CD4-positive, alpha-beta T cell treated with Interleukin-15 for 1 hour (primary cell): Measurements from ENCODE around the gene MBP.

ENCODE experiments used
- DNase-seq: peaks from one replicate; pipeline ENCODE4 v3.0.0-alpha.2; 2020

Gene MBP

DNA sequence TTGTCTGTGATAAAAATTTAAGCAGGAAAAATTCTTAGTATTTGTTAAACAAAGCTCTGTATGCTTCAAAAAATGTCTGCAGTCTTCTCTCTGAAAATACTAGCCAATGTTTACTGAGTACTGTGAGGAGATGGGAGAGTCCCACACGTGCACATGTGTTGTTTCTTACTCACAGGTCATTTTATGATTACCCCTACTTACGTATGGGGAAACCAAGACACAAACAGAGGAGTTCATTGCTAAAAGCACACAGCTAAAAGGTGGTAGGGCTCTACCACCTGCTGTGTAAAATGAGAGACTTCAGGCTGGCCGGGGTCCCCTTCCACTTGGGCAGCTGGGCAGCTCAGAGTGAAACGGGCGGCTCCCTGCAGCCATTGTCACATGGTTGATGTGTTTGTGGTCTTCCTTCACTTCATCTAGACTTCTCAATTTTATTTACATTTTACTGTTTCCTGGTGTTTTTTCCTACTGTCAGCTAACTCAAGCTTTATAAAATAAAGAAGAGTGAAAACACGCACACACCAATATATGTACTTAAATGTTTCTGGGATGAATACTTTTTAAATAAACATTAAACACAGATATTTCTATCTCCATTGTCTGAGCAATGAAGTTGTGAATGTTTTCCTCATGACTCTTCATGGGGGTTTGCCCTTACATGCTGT lies 71.2 kb downstream of the MBP start:
- DNase-seq, result no peak

DNA sequence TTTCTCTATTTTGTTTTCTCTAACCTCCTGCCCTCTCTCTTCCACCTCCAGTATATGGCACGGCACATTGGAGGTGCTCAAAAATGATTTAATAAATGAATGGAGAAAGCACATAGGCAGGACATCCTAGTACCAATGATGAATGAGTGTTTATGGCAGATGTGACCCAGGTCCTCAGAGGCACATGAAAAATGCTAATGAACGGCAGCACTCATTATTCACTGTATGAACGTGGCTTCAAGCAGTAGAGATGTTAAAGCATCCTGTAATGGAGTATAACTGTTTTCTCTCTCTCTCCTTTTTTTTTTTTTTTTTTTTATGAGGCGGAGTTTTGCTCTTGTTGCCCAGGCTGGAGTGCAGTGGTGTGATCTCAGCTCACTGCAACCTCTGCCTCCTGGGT lies 72.4 kb downstream of the MBP start:
- DNase-seq, result no peak

DNA sequence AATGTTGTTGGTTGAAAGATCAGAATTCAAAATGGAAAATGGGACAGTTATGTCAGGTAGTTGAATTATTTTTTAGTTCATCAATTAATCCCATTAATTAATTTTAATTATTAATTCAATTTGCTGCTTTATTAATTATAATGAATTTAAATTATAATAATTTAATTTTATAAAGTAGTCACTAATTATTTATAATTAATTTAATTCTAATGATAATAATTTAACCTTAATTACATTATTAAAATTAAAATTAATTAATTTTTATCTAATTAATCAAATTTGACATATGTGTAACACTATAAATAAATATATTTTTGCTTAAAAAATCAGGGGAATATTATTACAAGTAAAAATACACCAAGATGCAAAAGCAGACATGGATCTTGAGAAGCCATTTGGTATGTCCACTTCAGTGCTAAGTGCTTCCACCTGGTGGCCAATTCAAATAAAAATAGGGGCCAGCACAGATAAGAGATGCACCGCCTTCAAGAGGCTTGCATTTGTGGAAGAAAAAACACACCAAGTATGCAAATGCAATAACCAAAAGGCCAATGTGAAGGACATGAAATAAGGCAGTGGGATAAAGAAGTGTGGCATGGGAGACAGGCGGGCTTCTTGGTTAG lies 73.2 kb downstream of the MBP start:
- DNase-seq, result peak; percentile 56

DNA sequence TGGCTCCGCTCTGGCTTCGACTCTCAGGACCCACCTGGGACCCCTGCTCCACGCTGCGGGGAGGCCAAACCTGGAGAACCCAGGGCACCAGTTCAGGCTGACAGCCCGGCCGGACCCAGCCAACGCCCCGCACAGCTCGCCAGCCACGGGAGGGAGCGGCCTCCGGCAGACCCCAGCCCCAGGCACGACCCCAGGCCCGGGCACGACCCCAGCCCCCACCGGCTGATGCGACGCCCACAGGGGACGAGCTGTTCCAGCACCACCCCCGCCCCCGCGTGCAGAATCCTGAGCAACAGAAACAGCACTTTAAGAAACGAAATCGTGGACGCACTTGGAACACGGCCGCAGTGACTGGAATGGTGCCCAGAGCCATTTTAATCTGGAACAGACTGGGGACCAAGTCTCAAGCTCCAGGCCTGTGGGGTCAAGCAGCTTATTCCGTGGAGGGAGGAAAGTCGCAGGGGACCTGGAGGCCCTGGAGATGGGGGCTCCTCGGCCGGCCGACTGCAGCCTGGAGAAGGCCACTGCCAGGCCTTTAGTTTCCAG lies 74.2 kb downstream of the MBP start:
- no peak for DNase-seq

DNA sequence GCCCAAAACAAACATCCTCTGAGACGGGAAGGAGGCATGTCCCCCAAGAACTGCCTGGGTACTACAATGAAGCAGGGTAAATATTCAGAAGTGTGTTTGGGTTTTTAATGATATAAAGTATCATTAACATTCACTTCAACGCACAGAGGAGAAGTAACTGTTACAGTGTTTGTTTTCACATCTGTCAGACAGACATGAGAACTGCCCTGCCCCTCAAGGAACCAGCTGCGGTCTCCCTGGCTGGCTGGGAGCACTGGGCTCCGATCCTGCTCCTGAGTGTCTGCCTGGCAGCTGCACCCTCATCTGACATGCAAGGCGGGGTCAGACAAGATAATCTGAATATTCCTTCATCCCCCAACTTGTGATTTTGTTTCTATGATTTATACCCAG lies 75.6 kb downstream of the MBP start:
- no peak for DNase-seq

DNA sequence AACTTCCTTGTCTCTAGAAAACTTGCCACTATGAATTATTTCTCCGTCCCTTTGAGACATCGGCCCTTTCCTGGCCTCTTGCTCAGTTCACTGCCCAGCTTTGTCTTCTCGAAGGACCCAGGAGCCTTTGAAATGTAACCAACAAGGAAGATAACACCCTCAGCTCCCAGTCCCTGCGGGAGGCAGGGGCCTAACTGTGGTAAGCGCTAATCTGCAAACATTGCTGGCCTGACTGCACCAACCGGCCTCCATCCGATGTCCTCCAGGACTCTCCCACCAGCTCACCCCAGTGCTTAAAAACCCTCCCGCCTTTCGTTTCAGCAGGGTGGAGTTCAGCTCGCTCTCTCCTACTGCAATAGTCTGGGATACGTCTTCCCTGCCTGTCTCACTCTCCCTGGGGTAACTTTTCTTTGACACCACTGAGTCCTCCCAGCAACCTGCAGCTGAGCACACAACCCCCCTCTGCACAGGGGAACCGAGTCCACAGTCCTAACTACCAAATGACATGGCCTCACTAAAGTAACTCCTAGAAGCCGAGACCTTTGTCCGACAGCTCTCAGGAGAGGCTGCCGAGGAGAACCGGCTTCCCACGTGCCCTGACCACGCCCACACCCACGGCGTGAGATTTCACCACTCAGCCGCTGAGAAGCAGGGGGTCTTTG lies 76.1 kb downstream of the MBP start:
- no peak for DNase-seq

- peak; percentile 50 for DNase-seq
Measured at GRCh38 chr18:77055429-77056300, 76.9 kb downstream of the MBP start.

- DNase-seq, result peak; percentile 85
Measured at GRCh38 chr18:77054606-77055428, 77.8 kb downstream of the MBP start.

DNA sequence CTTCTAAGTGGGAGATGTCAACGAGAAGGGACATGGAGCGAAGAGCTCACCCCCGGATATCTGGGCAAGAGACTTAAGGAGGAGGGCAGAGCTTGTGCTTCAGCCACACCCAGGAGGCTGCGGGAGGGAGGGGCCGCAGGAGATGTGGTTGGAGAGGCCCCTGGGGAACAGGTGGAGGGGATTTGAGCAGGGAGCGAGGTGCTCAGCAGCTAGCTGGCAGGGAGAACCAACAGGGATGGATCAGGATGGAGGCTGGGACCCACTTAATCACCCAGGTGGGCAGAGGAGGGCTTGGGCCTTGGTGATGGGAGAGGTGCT lies 78.3 kb downstream of the MBP start:
- DNase-seq, result peak; percentile 32

GRCh38 chr18:77053616-77054287 lies 78.8 kb downstream of the MBP start:
- DNase-seq, result no peak

DNA sequence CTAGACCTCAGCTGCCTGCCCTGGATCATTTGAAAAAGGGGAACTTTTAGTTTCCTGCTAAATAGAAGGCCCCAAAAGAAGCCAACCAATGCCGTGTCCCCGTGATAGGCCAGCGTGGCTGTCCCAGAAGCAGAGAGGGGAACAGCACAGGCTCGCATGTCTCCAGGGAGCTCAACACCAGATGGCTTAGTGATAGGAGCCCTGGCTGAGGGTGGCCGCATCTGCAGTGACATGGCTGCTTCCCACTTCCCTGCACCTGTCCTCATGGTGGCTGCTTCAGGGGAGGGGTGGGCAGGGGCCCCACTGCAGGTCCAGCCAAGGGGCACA lies 79.6 kb downstream of the MBP start:
- peak; percentile 62 for DNase-seq

GRCh38 chr18:77052297-77052982 lies 80.1 kb downstream of the MBP start:
- no peak for DNase-seq

- no peak for DNase-seq
Measured at GRCh38 chr18:77051581-77052296, 80.8 kb downstream of the MBP start.

DNA sequence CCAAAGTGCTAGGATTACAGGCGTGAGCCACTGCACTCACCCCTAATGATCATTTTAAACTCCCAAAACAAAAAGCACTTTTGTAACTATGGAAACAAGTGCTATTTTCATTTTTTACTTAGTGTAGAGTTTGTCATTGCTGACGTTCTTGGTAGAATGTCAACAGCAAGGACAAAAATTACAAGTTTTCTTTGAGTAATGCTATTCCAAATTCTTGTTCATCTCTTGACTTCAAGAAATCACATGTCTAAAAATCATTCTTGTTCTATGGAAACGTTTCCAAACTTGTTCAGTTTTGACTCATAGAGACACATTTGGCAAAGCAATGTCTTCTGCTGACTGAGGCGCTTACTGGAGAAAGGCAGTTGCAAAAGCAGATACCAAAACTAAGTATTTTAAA lies 82.6 kb downstream of the MBP start:
- no peak for DNase-seq

GRCh38 chr18:77047803-77048419 lies 84.7 kb downstream of the MBP start:
- no peak for DNase-seq

DNA sequence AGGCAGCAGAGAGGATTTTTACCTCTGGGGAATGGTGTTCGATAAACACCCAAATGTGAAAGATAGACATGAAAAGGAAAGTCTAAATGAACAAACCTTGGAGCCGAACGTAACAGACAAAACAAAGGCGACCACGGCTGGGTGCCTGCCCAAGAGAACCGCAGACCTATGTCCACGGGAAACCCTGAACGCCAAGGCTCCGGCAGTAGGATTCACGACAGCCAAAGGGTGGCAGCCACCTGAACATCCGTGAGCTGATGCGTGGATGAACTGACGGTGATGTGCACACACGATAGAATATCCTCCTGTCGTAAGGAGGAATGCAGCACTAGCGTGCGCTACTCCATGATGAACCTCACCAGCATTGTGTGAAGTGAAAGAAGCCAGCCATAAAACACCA lies 85.6 kb downstream of the MBP start:
- no peak for DNase-seq

DNA sequence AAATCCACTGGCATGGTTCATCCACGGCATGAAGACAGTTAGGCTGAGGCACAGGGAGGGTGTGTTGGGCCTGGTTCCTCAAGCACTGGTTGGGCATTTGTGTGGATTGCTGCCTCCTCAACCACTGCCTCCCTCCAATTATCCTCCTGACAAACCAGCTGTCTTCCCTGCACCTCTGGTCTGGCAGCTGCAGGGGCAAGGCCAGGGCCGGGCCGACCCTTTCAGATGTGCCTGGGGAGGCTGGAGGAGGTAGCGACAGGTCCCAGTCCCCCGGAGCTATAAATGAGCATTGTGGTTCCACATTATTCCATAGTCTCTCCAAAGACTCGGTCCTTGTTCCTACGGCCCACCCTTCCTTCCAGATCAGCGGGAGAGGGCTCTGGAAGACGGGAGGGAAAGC lies 86.2 kb downstream of the MBP start:
- no peak for DNase-seq

- no peak for DNase-seq
Measured at GRCh38 chr18:77045677-77046076, 86.9 kb downstream of the MBP start.

DNA sequence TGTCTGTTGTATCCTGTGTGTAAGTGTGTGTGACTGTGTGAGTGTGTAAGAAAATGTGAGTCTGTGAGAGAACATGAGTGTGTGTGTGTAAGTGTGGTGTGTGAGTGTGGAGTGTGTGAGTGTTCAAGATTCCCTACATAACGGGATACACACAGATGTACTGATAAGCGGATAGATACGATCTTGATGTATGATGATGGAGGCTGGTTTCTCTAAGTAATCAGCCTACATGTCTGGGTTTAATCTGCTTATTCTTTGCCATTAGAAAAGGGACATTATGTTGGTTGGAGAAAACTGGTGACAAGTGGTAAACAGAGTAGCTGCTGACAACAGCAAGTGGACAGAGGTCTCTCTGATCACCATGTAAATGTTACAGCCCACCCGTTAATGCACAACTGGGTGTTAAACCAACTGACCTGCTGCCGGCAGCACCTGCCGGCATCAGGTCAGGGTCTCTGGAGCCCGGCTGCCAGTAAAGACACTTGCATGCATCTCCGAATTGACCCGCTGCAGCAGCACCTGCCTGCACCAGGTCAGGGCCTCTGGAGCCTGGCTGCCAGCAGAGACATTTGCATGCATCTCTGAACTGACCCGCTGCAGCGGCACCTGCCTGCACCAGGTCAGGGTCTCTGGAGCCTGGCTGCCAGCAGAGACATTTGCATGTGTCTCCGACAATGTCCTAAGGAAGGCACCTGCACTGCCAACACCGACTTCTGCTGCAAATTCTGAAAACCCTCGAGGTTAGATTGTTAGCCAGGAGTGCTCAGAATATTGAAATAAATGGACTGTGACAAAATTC lies 87.5 kb downstream of the MBP start:
- DNase-seq, result no peak
